ENCODE results near the gene CYP4V2.
A peak's percentile ranks its signal among the peaks of the same experiment; 100 is the strongest.

Gene CYP4V2

GRCh38 chr4:186191200-186192065, at the start of gene CYP4V2:
Gene CYP4V2, plus strand, starts transcription at chr4:186191567. Its CDS starts 257 bp downstream, at chr4:186191824.
- peak; percentile 79 for DNase-seq (ENCODE audit: low read depth)

GRCh38 chr4:186144198-186144945, 47.0 kb upstream of the CYP4V2 start:
- DNase-seq (ENCODE audit: low read depth), result no peak

- no peak for DNase-seq (ENCODE audit: low read depth)
Observed at GRCh38 chr4:186144946-186145569, 46.3 kb upstream of the CYP4V2 start.

GRCh38 chr4:186146458-186146857, 44.9 kb upstream of the CYP4V2 start:
- no peak for DNase-seq (ENCODE audit: low read depth)

GRCh38 chr4:186148336-186148975, 42.9 kb upstream of the CYP4V2 start:
- DNase-seq (ENCODE audit: low read depth), result no peak

- no peak for DNase-seq (ENCODE audit: low read depth)
Observed at GRCh38 chr4:186149872-186150271, 41.5 kb upstream of the CYP4V2 start.

- no peak for DNase-seq (ENCODE audit: low read depth)
Observed at GRCh38 chr4:186150926-186151325, 40.4 kb upstream of the CYP4V2 start.

GRCh38 chr4:186151499-186151898, 39.9 kb upstream of the CYP4V2 start:
- no peak for DNase-seq (ENCODE audit: low read depth)

GRCh38 chr4:186158021-186158813, 33.1 kb upstream of the CYP4V2 start:
- DNase-seq (ENCODE audit: low read depth), result no peak

GRCh38 chr4:186158966-186159365, 32.4 kb upstream of the CYP4V2 start:
- DNase-seq (ENCODE audit: low read depth), result no peak

- no peak for DNase-seq (ENCODE audit: low read depth)
Observed at GRCh38 chr4:186159613-186160012, 31.8 kb upstream of the CYP4V2 start.

- DNase-seq (ENCODE audit: low read depth), result no peak
Observed at GRCh38 chr4:186161138-186161537, 30.2 kb upstream of the CYP4V2 start.

GRCh38 chr4:186166852-186167512, 24.4 kb upstream of the CYP4V2 start:
- no peak for DNase-seq (ENCODE audit: low read depth)

- no peak for DNase-seq (ENCODE audit: low read depth)
Observed at GRCh38 chr4:186167605-186168004, 23.8 kb upstream of the CYP4V2 start.

GRCh38 chr4:186168750-186169149, 22.6 kb upstream of the CYP4V2 start:
- no peak for DNase-seq (ENCODE audit: low read depth)

- no peak for DNase-seq (ENCODE audit: low read depth)
Observed at GRCh38 chr4:186169333-186169944, 21.9 kb upstream of the CYP4V2 start.

GRCh38 chr4:186169945-186170802, 21.2 kb upstream of the CYP4V2 start:
- DNase-seq (ENCODE audit: low read depth), result no peak

- no peak for DNase-seq (ENCODE audit: low read depth)
Observed at GRCh38 chr4:186170966-186171365, 20.4 kb upstream of the CYP4V2 start.

- DNase-seq (ENCODE audit: low read depth), result no peak
Observed at GRCh38 chr4:186172546-186172945, 18.8 kb upstream of the CYP4V2 start.

All from stimulated activated CD8-positive, alpha-beta memory T cell treated with anti-CD3 and anti-CD28 coated beads, Interleukin-12 subunit alpha, Interleukin-12 subunit beta, amount 100 ng/mL, for 4 hours (primary cell).